Measurements from ENCODE around the gene NDUFS2. TPM values are rescaled to one million over a fixed set of nuclear protein-coding genes. Genes with fewer than 3 reads are reported as not detected.

Gene NDUFS2
- total and polyA plus RNA-seq, 10 of the 15 experiments (the other 5 are each of a cell fraction or from before 2014, with no cell fraction given), result 66.5 to 215 (median 148) TPM

GRCh38 chr1:161225178-161225533 is 23.0 kb downstream of the NDUFS2 start:
- peaks cover 10% of the 10 kb centered on the region for H3K79me2 ChIP-seq (ENCODE audit: control insufficient read depth, insufficient read depth, low read length)
- TF ChIP-seq ELK1 (IDR thresholded peaks at IDR 0.05; ENCODE audit: low read depth, low read length) (no peak), HDGF (IDR thresholded peaks at IDR 0.05) (no peak), BCL11A (IDR thresholded peaks at IDR 0.05; ENCODE audit: low read depth, low read length) (no peak), SREBF2 (IDR thresholded peaks at IDR 0.05; ENCODE audit: low read length) (no peak), MYC (IDR thresholded peaks at IDR 0.05; ENCODE audit: insufficient read depth, insufficient read length, insufficient replicate concordance, low read length, severe bottlenecking) (no peak), IRF3 (IDR thresholded peaks at IDR 0.05) (no peak), YY1 (IDR thresholded peaks at IDR 0.05; ENCODE audit: low read depth, low read length) (no peak), PAX5 (IDR thresholded peaks at IDR 0.05; ENCODE audit: borderline replicate concordance, low read depth, low read length) (no peak), RB1 (IDR thresholded peaks at IDR 0.05; ENCODE audit: borderline replicate concordance) (no peak), RFX5 (IDR thresholded peaks at IDR 0.05; ENCODE audit: low read depth, low read length) (no peak), ZNF24 (IDR thresholded peaks at IDR 0.05) (no peak), MEF2B (IDR thresholded peaks at IDR 0.05; ENCODE audit: partially characterized antibody, poor library complexity, severe bottlenecking) (no peak)
- WGBS (ENCODE audit: insufficient coverage, insufficient replicate concordance, low lambda C conversion rate, missing lambda C conversion rate), result 81% methylated on average over 7 of the region's 7 CpGs
- intact Hi-C loops (cut with micrococcal nuclease; ENCODE audit: unreplicated experiment) (loop anchor here (1.0 to 5.0 kb wide), 3 partner anchors 22 to 82 kb away; partner anchors contain the start of genes MPZ and NDUFS2), in situ Hi-C loops (cut with MboI) (loop anchor here (5.0 kb wide), 2 partner anchors 67 to 157 kb away; no protein-coding TSS in a partner anchor)
- SMC1A ChIA-PET (ENCODE audit: uncharacterized antibody, unreplicated experiment), result interaction anchor here (0.6 to 6.3 kb wide), 32 partner anchors 9 to 826 kb away, joined by 3 to 72 read pairs (median 6); partner anchors contain the start of genes CFAP126, FCER1G, NDUFS2 and PPOX
- H4K20me1 ChIP-seq (ENCODE audit: control insufficient read depth, insufficient read depth), result no peaks in the 10 kb centered on the region
- RAD21 ChIA-PET (ENCODE audit: unreplicated experiment), result interaction anchor here (0.6 to 5.0 kb wide), 36 partner anchors 9 to 515 kb away, joined by 3 to 77 read pairs (median 7); partner anchors contain the start of genes ADAMTS4, B4GALT3, CFAP126 and DEDD
- H3K4me1 ChIP-seq (ENCODE audit: control insufficient read depth, insufficient read depth, low read length), result peaks cover 19% of the 10 kb centered on the region
- DNase-seq (ENCODE audit: low read depth, low spot score), result no peak
- H3K4me3 ChIP-seq, result no peak overlapping the region
- H3K27me3 ChIP-seq (replicated peaks in 1 of 2; ENCODE audit: control insufficient read depth in 2 of 2, insufficient read depth in 2 of 2, low read length in 1 of 2), result no peaks in the 10 kb centered on the region
- ATAC-seq, result no peak; the same call in 2 of the 3 replicates
- peak overlapping the region; percentile 87 for H2AFZ ChIP-seq (ENCODE audit: control insufficient read depth, low read depth, low read length)
- H3K36me3 ChIP-seq (ENCODE audit: control insufficient read depth in 2 of 2, insufficient read depth in 2 of 2, low read length in 1 of 2), result peaks cover 3 to 4% of the 10 kb centered on the region in 2 experiments; a peak in 2 of 4 replicates
- no peaks in the 10 kb centered on the region for H3K9me3 ChIP-seq (replicated peaks; ENCODE audit: control insufficient read depth, insufficient read depth, low read length)
- H3K9ac ChIP-seq (ENCODE audit: control insufficient read depth, insufficient read depth, low read length), result no peak overlapping the region
- CTCF ChIA-PET, result interaction anchor here (0.5 to 17.1 kb wide), 39 partner anchors 9 to 524 kb away, joined by 3 to 385 read pairs (median 7); partner anchors contain the start of genes ADAMTS4, B4GALT3, CFAP126 and DUSP12
- POLR2A ChIA-PET, result interaction anchor here (0.6 to 1.6 kb wide), 18 partner anchors 14 to 269 kb away, joined by 3 to 22 read pairs (median 4); partner anchors contain the start of genes CFAP126, NDUFS2 and PPOX
- no peak overlapping the region for H3K27ac ChIP-seq (ENCODE audit: control insufficient read depth, insufficient read depth)
- FAIRE-seq, result no peak
- BruUV-seq (replicated peaks), result no TSS peak
- H3K4me2 ChIP-seq (ENCODE audit: control insufficient read depth, insufficient read depth), result peak overlapping the region; percentile 12; the same call in 1 of the 2 replicates
